IMR-90 (cell line): ENCODE measurements around the gene ALOXE3. TPM values are rescaled to one million over a fixed set of nuclear protein-coding genes. Genes with fewer than 3 reads are reported as not detected.

Experiments used
- ATAC-seq: fragments of 200-7000 bp; cut with Tn5 transposase; 2 replicates; pipeline ENCODE4 v1.9.1; 2020; ENCODE audit warnings: low read depth, mild to moderate bottlenecking, moderate library complexity
- BruUV-seq: library from RNA; stranded (reverse); fragments of 400-500 nt; replicated peaks from 2 replicates; lab custom pipeline; 2021; lab: Mats Ljungman, UMichigan
- CTCF ChIA-PET: fragments of 300-600 bp; formaldehyde crosslinking; extraction: SDS; loops from one replicate; lab custom pipeline; 2021; ENCODE audit warnings: antibody characterized with exemption; lab: Yijun Ruan, JAX
- POLR2A ChIA-PET: fragments of 300-600 bp; sonication (Branson Sonifier 250); formaldehyde crosslinking; loops from one replicate; lab custom pipeline; 2022; ENCODE audit warnings: antibody characterized with exemption; ENCODE audit not compliant: unreplicated experiment; lab: Charles Lee
- DNase-seq: peaks from one replicate; pipeline ENCODE4 v3.0.0; 2013
- H2AFZ ChIP-seq: replicated peaks from 2 replicates; pipeline ENCODE3; 2013; ENCODE audit warnings: low read length, mild to moderate bottlenecking; ENCODE audit not compliant: poor library complexity
- H2AK5ac ChIP-seq: 2 replicates; pipeline ENCODE4 v1.6.1; 2013; ENCODE audit warnings: low read depth, low read length, inconsistent platforms
- H2AK9ac ChIP-seq: replicated peaks from 2 replicates; pipeline ENCODE3; 2013; ENCODE audit warnings: mild to moderate bottlenecking, low read depth, low read length, moderate library complexity; ENCODE audit not compliant: poor library complexity
- H2BK120ac ChIP-seq: 2 replicates; pipeline ENCODE4 v1.6.1; 2013; ENCODE audit warnings: low read depth, low read length, inconsistent platforms
- H2BK15ac ChIP-seq: 3 replicates; pipeline ENCODE4 v1.6.1; 2013; ENCODE audit warnings: low read depth, low read length, inconsistent platforms
- H2BK20ac ChIP-seq: 2 replicates; pipeline ENCODE4 v1.6.1; 2013; ENCODE audit warnings: low read depth, mild to moderate bottlenecking, inconsistent platforms, low read length, moderate library complexity
- H2BK5ac ChIP-seq: 2 replicates; pipeline ENCODE4 v1.6.1; 2013; ENCODE audit warnings: mild to moderate bottlenecking, low read depth, low read length, inconsistent platforms; ENCODE audit not compliant: poor library complexity, severe bottlenecking
- H3K14ac ChIP-seq: replicated peaks from 2 replicates; pipeline ENCODE4 v1.6.1; 2013; ENCODE audit warnings: low read depth, low read length, inconsistent platforms
- H3K18ac ChIP-seq: 2 replicates; pipeline ENCODE4 v1.6.1; 2013; ENCODE audit warnings: low read depth, low read length, control low read depth
- H3K23ac ChIP-seq: 2 replicates; pipeline ENCODE4 v1.6.1; 2013; ENCODE audit warnings: low read depth, low read length, inconsistent platforms
- H3K27ac ChIP-seq: 2 replicates; pipeline ENCODE4 v1.5.1; 2013; ENCODE audit warnings: mild to moderate bottlenecking, control low read depth, low read length; ENCODE audit not compliant: insufficient read depth
- H3K27me3 ChIP-seq: 2 replicates; pipeline ENCODE4 v1.6.1; 2013; ENCODE audit warnings: low read length; ENCODE audit not compliant: control insufficient read depth, insufficient read depth
- H3K36me3 ChIP-seq: 2 replicates; pipeline ENCODE4 v1.6.1; 2013; ENCODE audit warnings: low read length, mixed read lengths; ENCODE audit not compliant: control insufficient read depth, insufficient read depth
- H3K4ac ChIP-seq: 2 replicates; pipeline ENCODE4 v1.6.1; 2013; ENCODE audit warnings: low read depth, low read length, inconsistent platforms
- H3K4me1 ChIP-seq: 2 replicates; pipeline ENCODE4 v1.6.1; 2013; ENCODE audit warnings: low read length, mixed read lengths; ENCODE audit not compliant: control insufficient read depth, insufficient read depth
- H3K4me2 ChIP-seq: 2 replicates; pipeline ENCODE4 v1.6.1; 2013; ENCODE audit warnings: low read depth, mild to moderate bottlenecking, control low read depth, low read length, moderate library complexity
- H3K4me3 ChIP-seq: 2 replicates; pipeline ENCODE4 v1.5.1; 2013; ENCODE audit warnings: low read depth, mild to moderate bottlenecking, control low read depth, low read length, moderate library complexity; ENCODE audit not compliant: insufficient read depth
- H3K56ac ChIP-seq: 2 replicates; pipeline ENCODE4 v1.6.1; 2013; ENCODE audit warnings: low read length, inconsistent platforms; ENCODE audit not compliant: insufficient read depth; ENCODE audit errors: extremely low read depth
- H3K79me1 ChIP-seq, 2 experiments: 2 replicates each; pipeline ENCODE4 v1.6.1; 2013; ENCODE audit warnings: low read length in 2 of 2, inconsistent platforms in 1 of 2, low read depth in 1 of 2
- H3K9ac ChIP-seq: 2 replicates; pipeline ENCODE4 v1.6.1; 2013; ENCODE audit warnings: low read depth, low read length, control low read depth
- H3K9me1 ChIP-seq: 2 replicates; pipeline ENCODE4 v1.6.1; 2013; ENCODE audit warnings: low read length, inconsistent platforms; ENCODE audit not compliant: insufficient read depth
- H3K9me3 ChIP-seq: 2 replicates; pipeline ENCODE4 v1.6.1; 2013; ENCODE audit warnings: low read length; ENCODE audit not compliant: control insufficient read depth, insufficient read depth
- H4K20me1 ChIP-seq: 2 replicates; pipeline ENCODE4 v1.6.1; 2013; ENCODE audit warnings: low read length, inconsistent platforms; ENCODE audit not compliant: insufficient read depth
- H4K5ac ChIP-seq: 2 replicates; pipeline ENCODE4 v1.6.1; 2013; ENCODE audit warnings: mild to moderate bottlenecking, low read depth, low read length, control low read depth
- H4K8ac ChIP-seq, 2 experiments: 2 replicates each; pipeline ENCODE4 v1.6.1; 2013; ENCODE audit warnings: low read depth in 2 of 2, low read length in 2 of 2, control low read depth in 1 of 2, inconsistent platforms in 1 of 2
- H4K91ac ChIP-seq: 2 replicates; pipeline ENCODE4 v1.6.1; 2013; ENCODE audit warnings: low read depth, low read length, inconsistent platforms; ENCODE audit not compliant: insufficient read depth
- BHLHE40 ChIP-seq: fragments of 150-350 bp; IDR thresholded peaks from 2 replicates; pipeline ENCODE4 v1.6.1; 2016; ENCODE audit warnings: mild to moderate bottlenecking, low read depth, low read length
- CHD1 ChIP-seq: IDR thresholded peaks from 2 replicates; pipeline ENCODE4 v1.6.1; 2012; ENCODE audit warnings: low read depth, low read length, improper control_type of control experiment
- FOS ChIP-seq: fragments of 150-350 bp; IDR thresholded peaks from 2 replicates; pipeline ENCODE4 v1.6.1; 2016; ENCODE audit warnings: low read depth, low read length
- MAFK ChIP-seq: IDR thresholded peaks from 2 replicates; pipeline ENCODE4 v1.6.1; 2012; ENCODE audit warnings: low read depth, low read length, improper control_type of control experiment
- MAZ ChIP-seq: IDR thresholded peaks from 2 replicates; pipeline ENCODE4 v1.6.1; 2012; ENCODE audit warnings: low read depth, mild to moderate bottlenecking, low read length, improper control_type of control experiment, moderate library complexity, borderline replicate concordance
- MXI1 ChIP-seq: IDR thresholded peaks from 2 replicates; pipeline ENCODE4 v1.6.1; 2012; ENCODE audit warnings: low read depth, mild to moderate bottlenecking, low read length, moderate library complexity, borderline replicate concordance
- NFE2L2 ChIP-seq: fragments of 150-350 bp; IDR thresholded peaks from 2 replicates; pipeline ENCODE4 v1.6.1; 2016; ENCODE audit warnings: low read depth, mild to moderate bottlenecking, low read length
- POLR2A ChIP-seq: IDR thresholded peaks from 2 replicates; pipeline ENCODE4 v1.6.1; 2012; ENCODE audit warnings: mild to moderate bottlenecking, low read depth, low read length
- RAD21 ChIP-seq: IDR thresholded peaks from 2 replicates; pipeline ENCODE4 v1.6.1; 2012; ENCODE audit warnings: low read length, improper control_type of control experiment
- RCOR1 ChIP-seq: IDR thresholded peaks from 2 replicates; pipeline ENCODE4 v1.6.1; 2012; ENCODE audit warnings: mild to moderate bottlenecking, low read length, improper control_type of control experiment; ENCODE audit not compliant: insufficient replicate concordance
- RFX5 ChIP-seq: IDR thresholded peaks from 2 replicates; pipeline ENCODE4 v1.8.0; 2012; ENCODE audit warnings: low read depth, mild to moderate bottlenecking, low read length, moderate library complexity
- SMC3 ChIP-seq: fragments of 150-350 bp; IDR thresholded peaks from 2 replicates; pipeline ENCODE4 v1.6.1; 2016; ENCODE audit warnings: low read depth, mild to moderate bottlenecking, antibody characterized with exemption, low read length, moderate library complexity
- WGBS, 2 experiments: methylation state at CpG; one replicate each; pipeline versions ENCODE4 v1.1.5 to v1.1.7; 2013; ENCODE audit warnings: missing lambda C conversion rate in 2 of 2; ENCODE audit not compliant: insufficient read length in 1 of 2; ENCODE audit errors: extremely low coverage in 2 of 2; 5-methylcytosine and 5-hydroxymethylcytosine counted together
- dilution Hi-C: fragments of 300-500 bp; cut with HindIII; formaldehyde crosslinking; loops from one replicate; pipeline ENCODE4 v1.14.3; 2018; ENCODE audit warnings: low sequenced_read_pairs; ENCODE audit not compliant: unreplicated experiment
- in situ Hi-C: fragments of 300-500 bp; cut with MboI; formaldehyde crosslinking; loops from 3 replicates; pipeline ENCODE4 v1.14.3; 2019; ENCODE audit warnings: low sequenced_read_pairs, inconsistent platforms, mixed read lengths
- intact Hi-C: fragments of 100-400 bp; cut with micrococcal nuclease; formaldehyde crosslinking; loops from 2 replicates; pipeline ENCODE4 v1.10.0; 2022
- polyA plus RNA-seq, 3 experiments: library from polyadenylated mRNA; depleted of rRNA; stranded (reverse); fragments of >200 nt; gene quantifications; 2 replicates each; pipeline ENCODE4 v1.2.3, GENCODE V29; 2012; ENCODE audit warnings: low replicate concordance in 1 of 3
- total RNA-seq: library from RNA; depleted of rRNA; stranded (reverse); fragments of >200 nt; gene quantifications from 2 replicates; pipeline ENCODE4 v1.2.3, GENCODE V29; 2012
- TF ChIP-seq, protein P1 (sequence below): fragments of 150-350 bp; IDR thresholded peaks from 2 replicates; pipeline ENCODE4 v1.6.1; 2017; ENCODE audit warnings: mild to moderate bottlenecking, antibody characterized with exemption, low read length, low read depth
- TF ChIP-seq, protein P2 (sequence below): fragments of 150-350 bp; IDR thresholded peaks from 2 replicates; pipeline ENCODE4 v1.6.1; 2016; ENCODE audit warnings: low read depth, mild to moderate bottlenecking, low read length, moderate library complexity, borderline replicate concordance
- TF ChIP-seq, protein P3 (sequence below): conservative IDR thresholded peaks from 2 replicates; pipeline ENCODE4 v1.5.1; 2012; ENCODE audit warnings: mild to moderate bottlenecking, low read depth, low read length, improper control_type of control experiment

The ALOXE3 gene
- total and polyA plus RNA-seq, 2 of the 4 experiments (the other 2 are of a cell fraction): under 0.01 to 0.26 TPM

DNA sequence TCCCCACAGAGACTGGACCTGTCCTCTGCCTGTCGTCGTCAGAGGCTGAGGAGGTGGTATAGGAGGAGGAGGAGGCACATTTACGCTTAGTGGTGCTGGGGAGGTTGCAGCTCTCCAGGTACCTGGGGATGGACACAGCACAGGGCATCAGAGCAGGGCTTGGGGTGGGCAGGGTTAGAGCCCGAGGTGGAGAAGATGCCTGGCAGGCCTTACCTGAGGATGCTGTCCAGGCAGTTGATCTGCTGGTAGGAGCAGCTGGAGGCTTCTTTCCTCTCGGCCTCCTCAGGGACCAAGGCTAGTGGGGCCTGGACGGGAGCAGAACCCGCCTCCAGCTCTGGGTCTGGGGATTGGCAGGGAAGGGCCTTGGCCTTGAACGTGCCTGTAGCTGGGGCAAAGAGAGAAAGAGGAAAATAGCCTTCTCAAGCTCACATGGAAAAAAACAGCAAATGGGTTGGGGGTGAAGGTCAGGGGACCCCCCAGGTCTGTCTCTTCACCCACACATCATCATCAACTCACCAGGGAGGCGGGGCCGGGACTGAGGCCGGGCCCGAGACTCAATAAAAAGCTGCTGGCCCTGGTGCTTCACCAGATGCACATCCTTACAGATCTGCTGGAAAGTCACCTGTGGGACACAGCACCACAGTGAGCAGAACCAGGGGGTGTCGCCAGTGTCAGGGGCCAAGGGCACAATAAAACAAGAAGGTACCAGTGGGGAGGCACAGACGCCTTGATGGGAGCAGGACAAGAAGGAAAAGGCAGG, 28.2 kb upstream of the ALOXE3 start:
- no peak overlapping the region for H2AFZ ChIP-seq
- no peak overlapping the region for H3K18ac ChIP-seq
- no peak overlapping the region for H2AK5ac ChIP-seq
- H3K4me1 ChIP-seq: peaks cover 5% of the 10 kb centered on the region
- H2AK9ac ChIP-seq: peak overlapping the region; percentile 55
- no peak overlapping the region for H2BK20ac ChIP-seq
- H3K79me1 ChIP-seq: peaks cover 3 to 11% of the 10 kb centered on the region in 2 experiments; a peak in 2 of 4 replicates
- ChIA-PET CTCF (interaction anchor here (0.5 kb wide), 1 partner anchor 461 kb away, joined by 5 read pairs; no protein-coding TSS in a partner anchor), POLR2A (no interaction called here)
- H4K20me1 ChIP-seq: peaks cover 5% of the 10 kb centered on the region
- no peak for ATAC-seq
- no peak overlapping the region for H2BK5ac ChIP-seq
- no peak overlapping the region for H4K8ac ChIP-seq
- H4K5ac ChIP-seq: no peak overlapping the region
- no peak overlapping the region for H3K23ac ChIP-seq
- no peak overlapping the region for H3K4me3 ChIP-seq
- no peak overlapping the region for H4K91ac ChIP-seq
- WGBS, 2 experiments: 74% methylated on average over 4 of the region's 14 CpGs; no CpG with 5 or more reads in 1 of the 2 experiments
- no TSS peak for BruUV-seq
- no peak overlapping the region for H3K14ac ChIP-seq
- no peak overlapping the region for H3K4ac ChIP-seq
- H3K4me2 ChIP-seq: no peak overlapping the region
- H3K56ac ChIP-seq: no peak overlapping the region
- peaks cover 5% of the 10 kb centered on the region; the same call in 1 of the 2 replicates for H3K9me1 ChIP-seq
- H3K9me3 ChIP-seq: no peaks in the 10 kb centered on the region
- no peaks in the 10 kb centered on the region for H3K27me3 ChIP-seq
- H2BK15ac ChIP-seq: no peak overlapping the region
- intact Hi-C loops: no loop called here
- H3K27ac ChIP-seq: no peak overlapping the region
- peaks cover 65% of the 10 kb centered on the region for H3K36me3 ChIP-seq
- in situ Hi-C loops: no loop called here
- DNase-seq: no peak
- no peak overlapping the region for H2BK120ac ChIP-seq
- no peak overlapping the region for H3K9ac ChIP-seq
- dilution Hi-C loops: no loop called here
- TF ChIP-seq RCOR1: no peak
- TF ChIP-seq CHD1: no peak
- TF ChIP-seq MAFK: no peak
- TF ChIP-seq, protein P1, sequence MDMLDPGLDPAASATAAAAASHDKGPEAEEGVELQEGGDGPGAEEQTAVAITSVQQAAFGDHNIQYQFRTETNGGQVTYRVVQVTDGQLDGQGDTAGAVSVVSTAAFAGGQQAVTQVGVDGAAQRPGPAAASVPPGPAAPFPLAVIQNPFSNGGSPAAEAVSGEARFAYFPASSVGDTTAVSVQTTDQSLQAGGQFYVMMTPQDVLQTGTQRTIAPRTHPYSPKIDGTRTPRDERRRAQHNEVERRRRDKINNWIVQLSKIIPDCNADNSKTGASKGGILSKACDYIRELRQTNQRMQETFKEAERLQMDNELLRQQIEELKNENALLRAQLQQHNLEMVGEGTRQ: no peak
- no peak for TF ChIP-seq SMC3
- no peak for TF ChIP-seq BHLHE40
- no peak for TF ChIP-seq NFE2L2
- no peak for TF ChIP-seq RFX5
- TF ChIP-seq POLR2A: no peak
- no peak for TF ChIP-seq MAZ
- TF ChIP-seq, protein P2, sequence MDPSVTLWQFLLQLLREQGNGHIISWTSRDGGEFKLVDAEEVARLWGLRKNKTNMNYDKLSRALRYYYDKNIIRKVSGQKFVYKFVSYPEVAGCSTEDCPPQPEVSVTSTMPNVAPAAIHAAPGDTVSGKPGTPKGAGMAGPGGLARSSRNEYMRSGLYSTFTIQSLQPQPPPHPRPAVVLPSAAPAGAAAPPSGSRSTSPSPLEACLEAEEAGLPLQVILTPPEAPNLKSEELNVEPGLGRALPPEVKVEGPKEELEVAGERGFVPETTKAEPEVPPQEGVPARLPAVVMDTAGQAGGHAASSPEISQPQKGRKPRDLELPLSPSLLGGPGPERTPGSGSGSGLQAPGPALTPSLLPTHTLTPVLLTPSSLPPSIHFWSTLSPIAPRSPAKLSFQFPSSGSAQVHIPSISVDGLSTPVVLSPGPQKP: no peak
- TF ChIP-seq RAD21: no peak
- TF ChIP-seq, protein P3, sequence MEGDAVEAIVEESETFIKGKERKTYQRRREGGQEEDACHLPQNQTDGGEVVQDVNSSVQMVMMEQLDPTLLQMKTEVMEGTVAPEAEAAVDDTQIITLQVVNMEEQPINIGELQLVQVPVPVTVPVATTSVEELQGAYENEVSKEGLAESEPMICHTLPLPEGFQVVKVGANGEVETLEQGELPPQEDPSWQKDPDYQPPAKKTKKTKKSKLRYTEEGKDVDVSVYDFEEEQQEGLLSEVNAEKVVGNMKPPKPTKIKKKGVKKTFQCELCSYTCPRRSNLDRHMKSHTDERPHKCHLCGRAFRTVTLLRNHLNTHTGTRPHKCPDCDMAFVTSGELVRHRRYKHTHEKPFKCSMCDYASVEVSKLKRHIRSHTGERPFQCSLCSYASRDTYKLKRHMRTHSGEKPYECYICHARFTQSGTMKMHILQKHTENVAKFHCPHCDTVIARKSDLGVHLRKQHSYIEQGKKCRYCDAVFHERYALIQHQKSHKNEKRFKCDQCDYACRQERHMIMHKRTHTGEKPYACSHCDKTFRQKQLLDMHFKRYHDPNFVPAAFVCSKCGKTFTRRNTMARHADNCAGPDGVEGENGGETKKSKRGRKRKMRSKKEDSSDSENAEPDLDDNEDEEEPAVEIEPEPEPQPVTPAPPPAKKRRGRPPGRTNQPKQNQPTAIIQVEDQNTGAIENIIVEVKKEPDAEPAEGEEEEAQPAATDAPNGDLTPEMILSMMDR: no peak
- no peak for TF ChIP-seq MXI1
- TF ChIP-seq FOS: no peak
